AG10803 (cell line): ENCODE measurements around the gene EHD4.

Experiments used
- DNase-seq: peaks from one replicate; pipeline ENCODE4 v3.0.0; 2010; ENCODE audit warnings: low read depth
- H3K4me3 ChIP-seq: 2 replicates; pipeline ENCODE4 v1.5.1; 2011; ENCODE audit warnings: mild to moderate bottlenecking, low read length, control low read depth
- CTCF ChIP-seq: conservative IDR thresholded peaks from 2 replicates; pipeline ENCODE4 v1.5.1; 2011; ENCODE audit warnings: mild to moderate bottlenecking, low read length, control low read depth, inconsistent platforms

EHD4 gene

DNA sequence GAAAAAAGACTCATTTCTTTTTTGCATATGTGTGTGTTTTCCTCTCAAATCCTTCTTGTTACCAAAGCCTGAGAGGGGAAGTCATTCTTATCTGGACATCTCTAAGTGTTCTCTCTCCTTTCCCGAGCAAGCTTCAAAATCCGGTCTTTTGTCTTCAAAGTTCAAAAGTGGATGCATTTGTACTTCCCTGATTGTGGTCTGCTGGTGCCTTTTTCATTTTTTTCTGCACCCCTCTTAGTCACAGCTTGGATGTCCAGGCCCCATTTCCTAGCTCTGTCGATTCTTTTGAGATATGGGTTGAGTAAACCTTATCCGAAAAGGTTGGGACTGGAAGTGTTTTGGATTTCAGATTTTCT is 34.8 kb downstream of the EHD4 start:
- TF ChIP-seq CTCF = no peak
- no peak overlapping the region for H3K4me3 ChIP-seq
- no peak for DNase-seq

DNA sequence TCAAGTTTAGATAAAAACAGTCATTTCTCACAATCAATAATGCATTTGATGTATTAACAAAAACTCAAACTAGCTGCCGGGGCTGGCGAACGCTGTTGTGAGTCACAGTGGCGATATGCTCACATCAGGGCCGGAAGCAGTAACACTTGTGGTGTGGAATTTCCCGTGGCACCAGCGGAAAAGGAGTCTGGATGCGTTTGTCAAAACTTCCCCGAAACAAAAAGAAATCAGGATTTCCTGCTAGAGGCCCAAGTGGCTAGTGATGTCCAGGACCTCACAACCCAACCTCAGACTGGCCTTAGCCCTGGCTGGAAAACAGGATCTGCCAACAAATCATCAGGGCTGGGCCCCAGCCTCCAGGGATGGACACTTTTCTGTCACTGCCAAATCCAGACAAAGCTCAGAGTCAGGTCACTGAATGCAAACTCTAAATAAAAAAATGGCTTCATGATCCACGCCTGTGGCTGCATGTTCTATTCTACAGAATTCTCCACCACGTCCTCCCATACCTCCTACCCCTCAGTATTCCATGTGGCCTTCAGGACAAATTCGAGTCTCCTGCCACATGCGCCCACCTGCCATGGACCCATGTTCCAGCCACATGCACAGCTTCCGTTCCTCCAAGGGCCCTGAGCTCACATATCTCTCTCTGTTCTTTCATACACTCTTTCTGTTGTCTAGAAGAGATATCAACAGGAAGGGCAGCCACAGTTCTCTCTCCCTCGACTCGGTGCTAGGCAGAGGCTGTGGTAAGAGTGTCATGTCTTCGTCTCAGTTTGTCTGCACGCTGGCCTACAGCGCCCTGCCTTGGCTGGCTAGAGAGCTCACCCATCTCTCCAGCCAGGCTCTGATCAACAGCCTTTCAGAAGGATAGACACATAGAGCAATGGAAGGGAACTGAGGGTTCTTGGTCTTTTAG is 35.4 kb downstream of the EHD4 start:
- DNase-seq = no peak
- no peak for TF ChIP-seq CTCF
- no peak overlapping the region for H3K4me3 ChIP-seq

- no peak overlapping the region for H3K4me3 ChIP-seq
- TF ChIP-seq CTCF = no peak
- DNase-seq = no peak
Measured at GRCh38 chr15:41936155-41936554, 36.2 kb downstream of the EHD4 start.

- no peak for TF ChIP-seq CTCF
- DNase-seq = no peak
- H3K4me3 ChIP-seq = no peak overlapping the region
Measured at GRCh38 chr15:41935566-41936020, 36.8 kb downstream of the EHD4 start.

DNA sequence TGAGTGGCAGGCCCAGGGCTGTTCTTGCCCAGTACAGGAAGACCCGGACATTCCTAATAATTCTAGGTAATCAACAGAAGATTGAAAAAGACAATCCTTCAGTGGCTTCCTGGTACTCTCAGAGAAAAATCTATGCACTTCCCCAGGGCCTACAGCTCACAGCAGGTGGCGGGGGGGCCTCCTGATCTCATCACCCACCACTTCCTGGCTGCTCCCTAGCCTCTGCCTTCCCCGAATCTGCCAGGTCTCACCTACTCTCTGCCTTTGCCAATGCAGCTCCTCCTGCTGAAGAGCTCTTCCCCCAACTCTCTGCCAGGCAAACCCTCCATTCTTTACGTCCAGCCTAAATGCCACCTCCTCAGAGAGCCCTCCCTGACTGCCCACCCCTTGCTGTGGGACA is 37.5 kb downstream of the EHD4 start:
- no peak for DNase-seq
- no peak for TF ChIP-seq CTCF

GRCh38 chr15:41933771-41934170 is 38.6 kb downstream of the EHD4 start:
- no peak for TF ChIP-seq CTCF
- DNase-seq = no peak
- H3K4me3 ChIP-seq = no peak overlapping the region

More for the DNA sequence above, 37.5 kb downstream of the EHD4 start:
- H3K4me3 ChIP-seq = no peak overlapping the region

DNA sequence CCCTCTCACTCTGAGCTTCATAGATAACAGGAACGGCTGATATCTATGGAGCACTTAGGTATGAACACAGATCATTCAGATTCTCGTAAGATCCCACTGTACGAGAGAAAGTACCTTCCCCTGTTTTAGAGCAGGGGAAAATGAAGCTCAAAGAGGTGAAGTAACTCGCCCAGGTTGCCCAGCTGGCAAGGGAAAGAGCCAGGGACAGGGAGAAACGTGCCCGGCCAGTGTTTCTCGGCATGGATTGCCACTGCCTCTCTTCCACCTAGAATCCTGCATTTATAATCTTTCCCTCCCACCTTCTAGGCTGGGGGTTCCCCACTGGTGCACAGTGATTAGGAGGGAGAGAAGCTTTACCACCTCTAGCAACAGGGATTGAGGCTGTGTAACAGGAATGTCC is 39.0 kb downstream of the EHD4 start:
- no peak overlapping the region for H3K4me3 ChIP-seq
- no peak for DNase-seq
- no peak for TF ChIP-seq CTCF
